ENCODE results near the gene RAC3. TPM values are rescaled to one million over a fixed set of nuclear protein-coding genes. Genes with fewer than 3 reads are reported as not detected.

Gene RAC3
- total RNA-seq, 1 donor from 2014 or later: 41.3 TPM

DNA sequence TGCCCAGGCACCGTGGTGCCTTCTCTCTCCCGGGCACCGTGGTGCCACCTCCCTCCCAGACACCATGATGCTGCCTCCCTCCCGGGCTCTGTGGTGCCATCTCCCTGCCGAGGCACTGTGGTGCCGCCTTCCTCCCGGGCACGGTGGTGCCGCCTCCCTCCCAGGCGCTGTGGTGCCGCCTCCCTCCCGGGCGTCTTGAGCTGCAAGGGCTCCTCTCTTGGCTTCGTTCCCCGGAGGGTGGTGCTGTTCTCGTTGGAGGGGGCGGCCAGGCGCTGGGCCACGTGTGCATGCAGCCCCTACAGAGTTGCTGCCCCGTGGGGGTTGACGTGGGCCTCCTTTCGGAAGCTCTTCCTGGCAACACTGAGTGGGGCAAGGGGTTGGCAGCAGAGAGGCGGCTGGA, 17.0 kb upstream of the RAC3 start:
- no peaks in the 10 kb centered on the region for H3K36me3 Mint-ChIP-seq (ENCODE audit: low read depth, unreplicated experiment)
- peaks cover 2% of the 10 kb centered on the region for H4K20me1 ChIP-seq (ENCODE audit: insufficient read depth, low read length)
- no peaks in the 10 kb centered on the region for H3K4me1 Mint-ChIP-seq (ENCODE audit: low read depth, unreplicated experiment)
- no peak for TF ChIP-seq EZH2 (IDR thresholded peaks at IDR 0.05; ENCODE audit: insufficient read depth, low read length)
- TF ChIP-seq, protein P1, sequence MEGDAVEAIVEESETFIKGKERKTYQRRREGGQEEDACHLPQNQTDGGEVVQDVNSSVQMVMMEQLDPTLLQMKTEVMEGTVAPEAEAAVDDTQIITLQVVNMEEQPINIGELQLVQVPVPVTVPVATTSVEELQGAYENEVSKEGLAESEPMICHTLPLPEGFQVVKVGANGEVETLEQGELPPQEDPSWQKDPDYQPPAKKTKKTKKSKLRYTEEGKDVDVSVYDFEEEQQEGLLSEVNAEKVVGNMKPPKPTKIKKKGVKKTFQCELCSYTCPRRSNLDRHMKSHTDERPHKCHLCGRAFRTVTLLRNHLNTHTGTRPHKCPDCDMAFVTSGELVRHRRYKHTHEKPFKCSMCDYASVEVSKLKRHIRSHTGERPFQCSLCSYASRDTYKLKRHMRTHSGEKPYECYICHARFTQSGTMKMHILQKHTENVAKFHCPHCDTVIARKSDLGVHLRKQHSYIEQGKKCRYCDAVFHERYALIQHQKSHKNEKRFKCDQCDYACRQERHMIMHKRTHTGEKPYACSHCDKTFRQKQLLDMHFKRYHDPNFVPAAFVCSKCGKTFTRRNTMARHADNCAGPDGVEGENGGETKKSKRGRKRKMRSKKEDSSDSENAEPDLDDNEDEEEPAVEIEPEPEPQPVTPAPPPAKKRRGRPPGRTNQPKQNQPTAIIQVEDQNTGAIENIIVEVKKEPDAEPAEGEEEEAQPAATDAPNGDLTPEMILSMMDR (IDR thresholded peaks at IDR 0.05; ENCODE audit: insufficient read depth, low read depth, low read length): no peak
- H3K4me1 ChIP-seq (ENCODE audit: insufficient read depth, low read length): no peaks in the 10 kb centered on the region
- no peak overlapping the region for H3K27ac Mint-ChIP-seq (ENCODE audit: unreplicated experiment)
- H3K4me2 ChIP-seq (ENCODE audit: low read length): no peak overlapping the region
- no peaks in the 10 kb centered on the region for H3K79me2 ChIP-seq (ENCODE audit: insufficient read depth, low read length)
- no peak overlapping the region for H3K27ac ChIP-seq (ENCODE audit: low read depth, low read length)
- FAIRE-seq: no peak
- no peak overlapping the region for H3K4me3 ChIP-seq (ENCODE audit: insufficient read depth, low read depth, low read length)
- no peaks in the 10 kb centered on the region for H3K36me3 ChIP-seq (ENCODE audit: insufficient read depth, low read length)
- no peak overlapping the region for H3K9ac ChIP-seq (ENCODE audit: low read length)
- H3K9me3 ChIP-seq (ENCODE audit: insufficient read depth, low read depth, low read length): no peaks in the 10 kb centered on the region
- no peak overlapping the region for H2AFZ ChIP-seq (ENCODE audit: low read depth, low read length)
- H3K27me3 Mint-ChIP-seq (ENCODE audit: low read depth, unreplicated experiment): no peaks in the 10 kb centered on the region
- H3K27me3 ChIP-seq (ENCODE audit: insufficient read depth, low read length): no peaks in the 10 kb centered on the region
- H3K4me3 Mint-ChIP-seq (ENCODE audit: unreplicated experiment): no peak overlapping the region
- no peaks in the 10 kb centered on the region for H3K9me3 Mint-ChIP-seq (ENCODE audit: unreplicated experiment)
- DNase-seq (ENCODE audit: low read depth): no peak

DNA sequence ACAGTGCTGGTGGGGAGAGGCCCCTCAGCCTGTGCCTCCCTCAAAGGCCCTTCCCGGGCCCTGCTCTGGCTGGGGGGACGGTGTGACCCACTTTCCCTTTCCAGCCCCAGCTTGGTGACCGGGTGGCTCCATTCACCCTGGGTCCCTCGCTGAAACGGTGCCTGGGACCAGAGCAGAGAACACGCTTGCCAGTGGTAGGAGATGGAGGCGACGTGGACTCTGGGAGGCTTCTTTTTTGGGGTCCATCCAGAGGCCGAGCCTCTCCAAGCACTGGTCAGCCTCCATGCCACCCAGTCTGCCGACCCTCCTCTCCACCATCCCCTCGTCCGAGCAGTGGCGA, 16.5 kb upstream of the RAC3 start:
- Mint-ChIP-seq H3K27me3 (ENCODE audit: low read depth, unreplicated experiment) (no peaks in the 10 kb centered on the region), H3K36me3 (ENCODE audit: low read depth, unreplicated experiment) (no peaks in the 10 kb centered on the region), H3K4me3 (ENCODE audit: unreplicated experiment) (no peak overlapping the region), H3K4me1 (ENCODE audit: low read depth, unreplicated experiment) (no peaks in the 10 kb centered on the region), H3K9me3 (ENCODE audit: unreplicated experiment) (no peaks in the 10 kb centered on the region), H3K27ac (ENCODE audit: unreplicated experiment) (no peak overlapping the region)
- H3K79me2 ChIP-seq (ENCODE audit: insufficient read depth, low read length): peaks cover under 1% of the 10 kb centered on the region
- no peak overlapping the region for H3K4me2 ChIP-seq (ENCODE audit: low read length)
- H3K27me3 ChIP-seq (ENCODE audit: insufficient read depth, low read length): no peaks in the 10 kb centered on the region
- no peak for FAIRE-seq
- TF ChIP-seq EZH2 (IDR thresholded peaks at IDR 0.05; ENCODE audit: insufficient read depth, low read length): no peak
- TF ChIP-seq, protein P1 (IDR thresholded peaks at IDR 0.05; ENCODE audit: insufficient read depth, low read depth, low read length): no peak
- no peaks in the 10 kb centered on the region for H3K9me3 ChIP-seq (ENCODE audit: insufficient read depth, low read depth, low read length)
- no peaks in the 10 kb centered on the region for H3K36me3 ChIP-seq (ENCODE audit: insufficient read depth, low read length)
- DNase-seq (ENCODE audit: low read depth): no peak
- no peak overlapping the region for H3K27ac ChIP-seq (ENCODE audit: low read depth, low read length)
- H3K4me3 ChIP-seq (ENCODE audit: insufficient read depth, low read depth, low read length): no peak overlapping the region
- peaks cover 6% of the 10 kb centered on the region for H4K20me1 ChIP-seq (ENCODE audit: insufficient read depth, low read length)
- no peak overlapping the region for H2AFZ ChIP-seq (ENCODE audit: low read depth, low read length)
- no peaks in the 10 kb centered on the region for H3K4me1 ChIP-seq (ENCODE audit: insufficient read depth, low read length)
- no peak overlapping the region for H3K9ac ChIP-seq (ENCODE audit: low read length)

DNA sequence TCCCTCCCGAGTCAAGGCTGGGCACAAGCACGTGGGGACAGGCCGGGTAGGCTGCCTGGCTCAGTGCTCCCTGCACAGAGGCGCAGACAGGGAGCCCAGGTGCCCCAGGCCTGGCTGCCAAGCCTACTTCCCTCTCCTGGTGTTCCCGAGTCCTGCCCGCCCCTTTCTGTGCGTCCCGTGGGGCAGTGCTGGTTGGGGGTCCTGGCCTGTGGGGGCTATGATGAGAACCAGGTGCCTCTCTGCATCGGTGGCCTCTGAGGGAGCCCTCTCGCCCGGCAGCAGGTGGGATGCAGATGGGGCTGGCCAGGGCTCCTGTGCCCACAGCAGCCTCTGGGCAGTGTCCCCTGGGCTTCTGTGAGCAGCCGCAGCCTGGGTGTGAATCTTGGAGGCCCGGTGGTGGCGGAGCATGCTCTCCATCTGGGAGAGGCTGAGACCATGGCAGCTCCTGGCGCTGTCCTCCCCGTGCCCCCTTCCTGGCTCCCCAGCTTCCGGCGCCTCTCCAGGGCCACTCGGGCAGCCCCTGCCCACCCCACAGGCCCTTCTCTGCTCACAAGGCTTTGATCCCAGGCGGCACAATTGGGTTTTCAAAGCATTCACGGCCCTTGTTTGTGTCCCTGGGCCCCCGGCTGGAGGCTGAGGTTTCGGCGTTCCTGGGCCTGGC, 16.0 kb upstream of the RAC3 start:
- H3K36me3 ChIP-seq (ENCODE audit: insufficient read depth, low read length): no peaks in the 10 kb centered on the region
- H3K4me1 ChIP-seq (ENCODE audit: insufficient read depth, low read length): no peaks in the 10 kb centered on the region
- no peak overlapping the region for H3K27ac ChIP-seq (ENCODE audit: low read depth, low read length)
- H3K9me3 Mint-ChIP-seq (ENCODE audit: unreplicated experiment): no peaks in the 10 kb centered on the region
- peaks cover 5% of the 10 kb centered on the region for H3K79me2 ChIP-seq (ENCODE audit: insufficient read depth, low read length)
- H3K36me3 Mint-ChIP-seq (ENCODE audit: low read depth, unreplicated experiment): no peaks in the 10 kb centered on the region
- peaks cover 11% of the 10 kb centered on the region for H4K20me1 ChIP-seq (ENCODE audit: insufficient read depth, low read length)
- H3K27me3 Mint-ChIP-seq (ENCODE audit: low read depth, unreplicated experiment): no peaks in the 10 kb centered on the region
- H3K4me2 ChIP-seq (ENCODE audit: low read length): no peak overlapping the region
- H3K9me3 ChIP-seq (ENCODE audit: insufficient read depth, low read depth, low read length): no peaks in the 10 kb centered on the region
- no peak overlapping the region for H2AFZ ChIP-seq (ENCODE audit: low read depth, low read length)
- no peak overlapping the region for H3K4me3 Mint-ChIP-seq (ENCODE audit: unreplicated experiment)
- no peak overlapping the region for H3K4me3 ChIP-seq (ENCODE audit: insufficient read depth, low read depth, low read length)
- no peak overlapping the region for H3K9ac ChIP-seq (ENCODE audit: low read length)
- no peaks in the 10 kb centered on the region for H3K27me3 ChIP-seq (ENCODE audit: insufficient read depth, low read length)
- H3K27ac Mint-ChIP-seq (ENCODE audit: unreplicated experiment): no peak overlapping the region
- DNase-seq (ENCODE audit: low read depth) (no peak), FAIRE-seq (no peak)
- no peaks in the 10 kb centered on the region for H3K4me1 Mint-ChIP-seq (ENCODE audit: low read depth, unreplicated experiment)
- TF ChIP-seq, protein P1 (IDR thresholded peaks at IDR 0.05; ENCODE audit: insufficient read depth, low read depth, low read length): no peak

Data from astrocyte (in vitro differentiated cells and primary cell).